Hepatocyte (in vitro differentiated cells): ENCODE results near the gene MAOB.

Experiments
- EZH2 ChIP-seq: fragments of 200-600 bp; sonication (generic); IDR thresholded peaks from 2 replicates; pipeline ENCODE4 v1.6.1; 2016; ENCODE audit warnings: antibody characterized with exemption, mild to moderate bottlenecking, borderline replicate concordance
- EZH2phosphoT487 ChIP-seq: fragments of 200-600 bp; sonication (generic); IDR thresholded peaks from one replicate; pipeline ENCODE4 v1.6.1; 2018; ENCODE audit warnings: antibody characterized with exemption, mild to moderate bottlenecking, low read depth, moderate library complexity; ENCODE audit not compliant: unreplicated experiment, severe bottlenecking
- TF ChIP-seq, protein P1 (sequence below): fragments of 200-600 bp; sonication (generic); IDR thresholded peaks from 2 replicates; pipeline ENCODE4 v1.5.1; 2016; ENCODE audit warnings: antibody characterized with exemption, mild to moderate bottlenecking; ENCODE audit not compliant: poor library complexity

DNA sequence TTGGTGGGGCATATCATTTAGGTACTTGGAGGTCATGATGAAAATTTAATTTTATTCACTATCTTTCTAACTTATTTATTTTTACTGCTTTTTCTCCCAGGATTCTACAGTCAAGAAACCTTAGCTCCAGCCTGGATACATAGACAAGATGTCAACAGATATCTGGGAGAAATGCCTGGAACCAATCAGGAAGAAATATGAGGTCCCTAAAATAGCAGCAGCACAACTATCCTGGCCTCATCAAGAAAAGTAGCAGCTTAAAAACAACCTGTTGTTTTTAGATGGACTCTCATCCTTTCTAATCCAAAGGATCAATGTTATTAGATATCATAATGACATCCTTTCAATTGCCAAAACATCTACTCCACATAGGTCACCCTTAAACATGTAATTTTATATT is 54.5 kb downstream of the MAOB start:
- TF ChIP-seq, protein P1, sequence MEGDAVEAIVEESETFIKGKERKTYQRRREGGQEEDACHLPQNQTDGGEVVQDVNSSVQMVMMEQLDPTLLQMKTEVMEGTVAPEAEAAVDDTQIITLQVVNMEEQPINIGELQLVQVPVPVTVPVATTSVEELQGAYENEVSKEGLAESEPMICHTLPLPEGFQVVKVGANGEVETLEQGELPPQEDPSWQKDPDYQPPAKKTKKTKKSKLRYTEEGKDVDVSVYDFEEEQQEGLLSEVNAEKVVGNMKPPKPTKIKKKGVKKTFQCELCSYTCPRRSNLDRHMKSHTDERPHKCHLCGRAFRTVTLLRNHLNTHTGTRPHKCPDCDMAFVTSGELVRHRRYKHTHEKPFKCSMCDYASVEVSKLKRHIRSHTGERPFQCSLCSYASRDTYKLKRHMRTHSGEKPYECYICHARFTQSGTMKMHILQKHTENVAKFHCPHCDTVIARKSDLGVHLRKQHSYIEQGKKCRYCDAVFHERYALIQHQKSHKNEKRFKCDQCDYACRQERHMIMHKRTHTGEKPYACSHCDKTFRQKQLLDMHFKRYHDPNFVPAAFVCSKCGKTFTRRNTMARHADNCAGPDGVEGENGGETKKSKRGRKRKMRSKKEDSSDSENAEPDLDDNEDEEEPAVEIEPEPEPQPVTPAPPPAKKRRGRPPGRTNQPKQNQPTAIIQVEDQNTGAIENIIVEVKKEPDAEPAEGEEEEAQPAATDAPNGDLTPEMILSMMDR, result no peak
- no peak for TF ChIP-seq EZH2
- TF ChIP-seq EZH2phosphoT487, result no peak
